B cell (primary cell): Measurements from ENCODE around the gene GPR15. TPM values are rescaled to one million over a fixed set of nuclear protein-coding genes. Genes with fewer than 3 reads are reported as not detected.

Experiments
- ATAC-seq: fragments of 200-7000 bp; cut with Tn5 transposase; one replicate; pipeline ENCODE4 v1.10.0; 2021; ENCODE audit warnings: low read depth, mild to moderate bottlenecking, moderate number of reproducible peaks, moderate library complexity
- CTCF ChIA-PET: fragments of 350-600 bp; sonication (Branson Sonifier 250); formaldehyde crosslinking; loops from one replicate; lab custom pipeline; 2021; ENCODE audit warnings: antibody characterized with exemption, inconsistent platforms; lab: Charles Lee
- POLR2A ChIA-PET: fragments of 350-600 bp; sonication (Branson Sonifier 250); formaldehyde crosslinking; loops from one replicate; lab custom pipeline; 2021; ENCODE audit warnings: antibody characterized with exemption; lab: Charles Lee
- DNase-seq: peaks from one replicate; pipeline ENCODE4 v3.0.0; 2013
- H2AFZ ChIP-seq: 2 replicates; pipeline ENCODE4 v1.6.1; 2012; ENCODE audit warnings: mild to moderate bottlenecking, low read depth, low read length; ENCODE audit not compliant: insufficient read depth, poor library complexity, severe bottlenecking
- H3K27ac ChIP-seq, 2 donors: 1 replicate in 1 of 2; 2 replicates in 1 of 2; pipeline ENCODE4 v1.5.1; 2012 to 2013; ENCODE audit warnings: low read length in 2 of 2, mild to moderate bottlenecking in 2 of 2, moderate library complexity in 1 of 2
- H3K27me3 ChIP-seq, 4 experiments: fragments of 200-600 bp in 1 of 4; sonication (generic) in 1 of 4; replicated peaks in 1 of 4; 1 replicate in 2 of 4; 2 replicates in 2 of 4; pipeline versions ENCODE4 v1.6.1 to v1.7.0; 2013 to 2016; ENCODE audit warnings: low read length in 3 of 4, mild to moderate bottlenecking in 2 of 4, mixed read lengths in 1 of 4, moderate library complexity in 1 of 4; ENCODE audit not compliant: insufficient read depth in 4 of 4, control insufficient read depth in 3 of 4; ENCODE audit errors: control extremely low read depth in 1 of 4
- H3K36me3 ChIP-seq, 2 experiments: replicated peaks in 1 of 2; 1 replicate in 1 of 2; 2 replicates in 1 of 2; pipeline versions ENCODE4 v1.6.1 to v1.7.1; 2013; ENCODE audit warnings: low read length in 1 of 2; ENCODE audit not compliant: insufficient read depth in 2 of 2, control insufficient read depth in 1 of 2; ENCODE audit errors: control extremely low read depth in 1 of 2, extremely low read depth in 1 of 2
- H3K4me1 ChIP-seq, 2 donors: fragments of 200-600 bp in 1 of 2; sonication (generic) in 1 of 2; 1 replicate in 1 of 2; 2 replicates in 1 of 2; pipeline versions ENCODE4 v1.5.1 to v1.6.1; 2013 to 2017; ENCODE audit warnings: low read length in 2 of 2; ENCODE audit not compliant: control insufficient read depth in 2 of 2, insufficient read depth in 2 of 2
- H3K4me2 ChIP-seq: replicated peaks from 2 replicates; pipeline ENCODE3; 2012; ENCODE audit warnings: mild to moderate bottlenecking, low read depth, low read length; ENCODE audit not compliant: poor library complexity, severe bottlenecking
- H3K4me3 ChIP-seq, 5 experiments: fragments of 200-600 bp in 1 of 5; sonication (generic) in 1 of 5; 1 replicate in 3 of 5; 2 replicates in 2 of 5; pipeline versions ENCODE4 v1.5.1 to v1.7.0; 2011 to 2016; ENCODE audit warnings: low read length in 4 of 5, mild to moderate bottlenecking in 4 of 5, low read depth in 2 of 5, control low read depth in 1 of 5, moderate library complexity in 1 of 5; ENCODE audit not compliant: insufficient read depth in 1 of 5; ENCODE audit errors: control extremely low read depth in 1 of 5, extremely low read depth in 1 of 5
- H3K79me2 ChIP-seq: fragments of 200-600 bp; sonication (generic); one replicate; pipeline ENCODE4 v1.6.0; 2016; ENCODE audit warnings: low read length; ENCODE audit not compliant: control insufficient read depth, insufficient read depth
- H3K9ac ChIP-seq: fragments of 200-600 bp; sonication (generic); 2 replicates; pipeline ENCODE4 v1.6.1; 2017; ENCODE audit warnings: mild to moderate bottlenecking, low read length, moderate library complexity
- H3K9me3 ChIP-seq, 3 donors: one replicate each; pipeline versions ENCODE4 v1.6.1 to v1.7.1; 2013; ENCODE audit warnings: low read length in 2 of 3; ENCODE audit not compliant: control insufficient read depth in 2 of 3, insufficient read depth in 1 of 3; ENCODE audit errors: control extremely low read depth in 1 of 3
- H4K20me1 ChIP-seq: 2 replicates; pipeline ENCODE4 v1.6.0; 2012; ENCODE audit warnings: mild to moderate bottlenecking, low read length; ENCODE audit not compliant: insufficient read depth, control insufficient read depth, poor library complexity, severe bottlenecking
- H3K27ac Mint-ChIP-seq: one replicate; pipeline ENCODE4 v1.8.0; 2021; ENCODE audit warnings: mixed read lengths
- H3K27me3 Mint-ChIP-seq: one replicate; pipeline ENCODE4 v1.8.0; 2021; ENCODE audit warnings: mixed read lengths
- H3K4me1 Mint-ChIP-seq: one replicate; pipeline ENCODE4 v1.8.0; 2021; ENCODE audit warnings: mixed read lengths
- H3K4me3 Mint-ChIP-seq: one replicate; pipeline ENCODE4 v1.8.0; 2021; ENCODE audit warnings: mixed read lengths
- H3K9me3 Mint-ChIP-seq: one replicate; pipeline ENCODE4 v1.8.0; 2022; ENCODE audit warnings: mixed read lengths; ENCODE audit not compliant: insufficient read depth
- CTCF ChIP-seq: fragments of 200-600 bp; IDR thresholded peaks from one replicate; pipeline ENCODE4 v1.8.0; 2022; ENCODE audit warnings: antibody characterized with exemption, mild to moderate bottlenecking
- EZH2 ChIP-seq: IDR thresholded peaks from 2 replicates; pipeline ENCODE4 v1.6.1; 2012; ENCODE audit warnings: borderline replicate concordance, low read depth, mild to moderate bottlenecking, moderate library complexity, low read length; ENCODE audit not compliant: insufficient read depth, poor library complexity, severe bottlenecking
- WGBS: methylation state at CpG from one replicate; pipeline ENCODE4 v1.1.5; 2013; ENCODE audit warnings: missing lambda C conversion rate; ENCODE audit not compliant: insufficient coverage; 5-methylcytosine and 5-hydroxymethylcytosine counted together
- intact Hi-C: fragments of 100-400 bp; cut with micrococcal nuclease; formaldehyde crosslinking; loops from one replicate; pipeline ENCODE4 v1.10.0; 2022
- polyA plus RNA-seq: library from polyadenylated mRNA; depleted of rRNA; stranded (reverse); fragments of >200 nt; gene quantifications from 2 replicates; pipeline ENCODE4 v1.2.3, GENCODE V29; 2012
- total RNA-seq, 2 donors: library from RNA; stranded (reverse); fragments of 120-200 nt in 1 of 2; gene quantifications; 1 replicate in 1 of 2; 2 replicates in 1 of 2; pipeline versions ENCODE4 v1.2.3 to v1.2.4, GENCODE V29; 2013 to 2022

GPR15 gene
- total and polyA plus RNA-seq, 2 donors (not counting 1 experiment from before 2014, with no cell fraction given), result 6.4 to 6.5 TPM

- H3K36me3 ChIP-seq, result peaks cover 11 to 24% of the 10 kb centered on the region in 2 experiments
- no peaks in the 10 kb centered on the region for H3K4me1 Mint-ChIP-seq
- DNase-seq (no peak), ATAC-seq (no peak)
- H3K4me2 ChIP-seq, result no peak overlapping the region
- no peak overlapping the region for H3K4me3 ChIP-seq
- intact Hi-C loops, result no loop called here
- H3K27ac Mint-ChIP-seq, result no peak overlapping the region
- no peaks in the 10 kb centered on the region for H3K27me3 Mint-ChIP-seq
- no peak overlapping the region for H3K9ac ChIP-seq
- no peaks in the 10 kb centered on the region for H3K4me1 ChIP-seq
- H3K27ac ChIP-seq, result no peak overlapping the region
- H3K9me3 ChIP-seq, result no peaks in the 10 kb centered on the region
- no peaks in the 10 kb centered on the region for H3K9me3 Mint-ChIP-seq
- WGBS, result 96% methylated on average over 5 of the region's 8 CpGs
- H3K4me3 Mint-ChIP-seq, result no peak overlapping the region
- H4K20me1 ChIP-seq, result no peaks in the 10 kb centered on the region
- no peaks in the 10 kb centered on the region for H3K79me2 ChIP-seq
- no peaks in the 10 kb centered on the region for H3K27me3 ChIP-seq
- ChIA-PET POLR2A (no interaction called here), CTCF (interaction anchor here (1.4 kb wide), 1 partner anchor 21 kb away, joined by 4 read pairs; no protein-coding TSS in a partner anchor)
- TF ChIP-seq CTCF (no peak), EZH2 (no peak)
- no peak overlapping the region for H2AFZ ChIP-seq
Observed at GRCh38 chr3:98580401-98581386, 48.9 kb downstream of the GPR15 start.

GRCh38 chr3:98581474-98581873, 49.7 kb downstream of the GPR15 start:
- Histone ChIP-seq H4K20me1 (no peaks in the 10 kb centered on the region), H3K4me1 (no peaks in the 10 kb centered on the region), H3K9ac (no peak overlapping the region), H2AFZ (no peak overlapping the region), H3K36me3 (peaks cover 11 to 28% of the 10 kb centered on the region in 2 experiments), H3K27ac (no peak overlapping the region), H3K4me3 (no peak overlapping the region), H3K27me3 (no peaks in the 10 kb centered on the region), H3K79me2 (no peaks in the 10 kb centered on the region), H3K9me3 (no peaks in the 10 kb centered on the region), H3K4me2 (no peak overlapping the region)
- ChIA-PET POLR2A (no interaction called here), CTCF (interaction anchor here (1.4 kb wide), 1 partner anchor 21 kb away, joined by 4 read pairs; no protein-coding TSS in a partner anchor)
- no CpG with 5 or more reads among the region's 1 CpG for WGBS
- no peak overlapping the region for H3K4me3 Mint-ChIP-seq
- H3K27ac Mint-ChIP-seq, result no peak overlapping the region
- intact Hi-C loops, result no loop called here
- H3K4me1 Mint-ChIP-seq, result no peaks in the 10 kb centered on the region
- TF ChIP-seq EZH2 (no peak), CTCF (no peak)
- no peaks in the 10 kb centered on the region for H3K27me3 Mint-ChIP-seq
- no peaks in the 10 kb centered on the region for H3K9me3 Mint-ChIP-seq
- DNase-seq (no peak), ATAC-seq (no peak)
